Measurements from ENCODE around the gene ITGB4.
A peak's percentile ranks its signal among the peaks of the same experiment; 100 is the strongest.

The ITGB4 gene

GRCh38 chr17:75740631-75741077 lies 19.4 kb downstream of the ITGB4 start:
- TF ChIP-seq, protein P1, sequence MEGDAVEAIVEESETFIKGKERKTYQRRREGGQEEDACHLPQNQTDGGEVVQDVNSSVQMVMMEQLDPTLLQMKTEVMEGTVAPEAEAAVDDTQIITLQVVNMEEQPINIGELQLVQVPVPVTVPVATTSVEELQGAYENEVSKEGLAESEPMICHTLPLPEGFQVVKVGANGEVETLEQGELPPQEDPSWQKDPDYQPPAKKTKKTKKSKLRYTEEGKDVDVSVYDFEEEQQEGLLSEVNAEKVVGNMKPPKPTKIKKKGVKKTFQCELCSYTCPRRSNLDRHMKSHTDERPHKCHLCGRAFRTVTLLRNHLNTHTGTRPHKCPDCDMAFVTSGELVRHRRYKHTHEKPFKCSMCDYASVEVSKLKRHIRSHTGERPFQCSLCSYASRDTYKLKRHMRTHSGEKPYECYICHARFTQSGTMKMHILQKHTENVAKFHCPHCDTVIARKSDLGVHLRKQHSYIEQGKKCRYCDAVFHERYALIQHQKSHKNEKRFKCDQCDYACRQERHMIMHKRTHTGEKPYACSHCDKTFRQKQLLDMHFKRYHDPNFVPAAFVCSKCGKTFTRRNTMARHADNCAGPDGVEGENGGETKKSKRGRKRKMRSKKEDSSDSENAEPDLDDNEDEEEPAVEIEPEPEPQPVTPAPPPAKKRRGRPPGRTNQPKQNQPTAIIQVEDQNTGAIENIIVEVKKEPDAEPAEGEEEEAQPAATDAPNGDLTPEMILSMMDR (IDR thresholded peaks at IDR 0.05; ENCODE audit: insufficient read depth, low read depth, low read length, missing control alignments) = no peak
- no peak overlapping the region for H3K4me3 ChIP-seq (ENCODE audit: low read length)
- no peak for DNase-seq (ENCODE audit: low read depth)

DNA sequence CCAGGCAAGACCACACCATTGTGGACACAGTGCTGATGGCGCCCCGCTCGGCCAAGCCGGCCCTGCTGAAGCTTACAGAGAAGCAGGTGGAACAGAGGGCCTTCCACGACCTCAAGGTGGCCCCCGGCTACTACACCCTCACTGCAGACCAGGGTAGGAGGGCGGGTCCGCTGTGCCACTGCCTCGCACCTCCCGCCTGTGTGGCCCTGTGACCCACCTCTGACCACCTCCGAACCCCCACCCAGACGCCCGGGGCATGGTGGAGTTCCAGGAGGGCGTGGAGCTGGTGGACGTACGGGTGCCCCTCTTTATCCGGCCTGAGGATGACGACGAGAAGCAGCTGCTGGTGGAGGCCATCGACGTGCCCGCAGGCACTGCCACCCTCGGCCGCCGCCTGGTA lies 21.1 kb downstream of the ITGB4 start:
- TF ChIP-seq, protein P1 (IDR thresholded peaks at IDR 0.05; ENCODE audit: insufficient read depth, low read depth, low read length, missing control alignments) = no peak
- no peak for DNase-seq (ENCODE audit: low read depth)
- H3K4me3 ChIP-seq (ENCODE audit: low read length) = no peak overlapping the region

- TF ChIP-seq, protein P1 (IDR thresholded peaks at IDR 0.05; ENCODE audit: insufficient read depth, low read depth, low read length, missing control alignments) = no peak
- no peak overlapping the region for H3K4me3 ChIP-seq (ENCODE audit: low read length)
- no peak for DNase-seq (ENCODE audit: low read depth)
Measured at GRCh38 chr17:75743625-75744206, 22.5 kb downstream of the ITGB4 start.

DNA sequence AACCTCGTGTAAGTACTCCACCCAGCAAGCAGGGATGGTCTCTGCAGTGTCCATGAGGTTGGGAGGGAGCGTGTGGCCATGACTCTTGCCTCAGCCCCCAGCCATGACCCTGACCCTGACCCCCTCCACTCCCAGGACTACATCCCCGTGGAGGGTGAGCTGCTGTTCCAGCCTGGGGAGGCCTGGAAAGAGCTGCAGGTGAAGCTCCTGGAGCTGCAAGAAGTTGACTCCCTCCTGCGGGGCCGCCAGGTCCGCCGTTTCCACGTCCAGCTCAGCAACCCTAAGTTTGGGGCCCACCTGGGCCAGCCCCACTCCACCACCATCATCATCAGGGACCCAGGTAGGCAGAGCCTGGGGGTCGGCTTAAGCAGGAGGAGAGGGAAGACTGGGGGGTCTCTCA lies 27.4 kb downstream of the ITGB4 start:
- TF ChIP-seq, protein P1 (IDR thresholded peaks at IDR 0.05; ENCODE audit: insufficient read depth, low read depth, low read length, missing control alignments) = no peak
- no peak for DNase-seq (ENCODE audit: low read depth)

DNA sequence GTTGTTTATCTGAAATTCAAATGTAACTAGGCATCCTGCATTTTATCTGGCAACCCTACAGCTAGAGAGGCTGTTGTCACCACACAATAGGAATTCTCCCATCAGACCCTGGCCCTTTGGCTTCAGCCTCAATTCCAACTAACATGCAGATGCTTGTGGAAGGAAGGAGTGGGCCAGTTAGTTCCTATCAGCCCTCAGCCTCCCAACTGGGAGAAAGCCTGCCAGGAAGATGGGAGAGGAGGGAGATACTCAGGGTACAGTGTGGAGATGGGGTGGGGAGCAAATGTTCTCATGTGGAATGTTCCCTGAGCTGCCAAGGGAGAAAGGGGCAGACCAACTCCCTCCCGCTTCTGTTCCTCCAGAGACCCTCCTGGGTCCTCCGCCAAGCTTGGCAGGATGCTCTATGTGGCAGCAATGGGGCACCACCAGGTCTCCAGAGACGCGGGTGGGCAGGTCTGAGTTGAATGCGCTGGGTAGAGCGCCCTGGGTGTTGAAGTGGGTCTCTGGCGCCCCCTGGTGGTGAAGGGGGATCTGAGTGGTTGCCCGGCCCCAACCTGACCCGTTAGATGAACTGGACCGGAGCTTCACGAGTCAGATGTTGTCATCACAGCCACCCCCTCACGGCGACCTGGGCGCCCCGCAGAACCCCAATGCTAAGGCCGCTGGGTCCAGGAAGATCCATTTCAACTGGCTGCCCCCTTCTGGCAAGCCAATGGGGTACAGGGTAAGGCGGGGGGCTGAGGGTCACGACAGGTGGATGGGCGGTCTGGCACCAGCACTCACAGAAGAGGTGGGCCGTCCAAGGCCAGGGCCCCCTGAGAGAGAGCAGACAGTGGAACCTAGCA lies 28.5 kb downstream of the ITGB4 start:
- peak; percentile 65 for DNase-seq (ENCODE audit: low read depth)
- TF ChIP-seq, protein P1 (IDR thresholded peaks at IDR 0.05; ENCODE audit: insufficient read depth, low read depth, low read length, missing control alignments) = peak; percentile 77
- H3K4me3 ChIP-seq (ENCODE audit: low read length) = no peak overlapping the region

More for the DNA sequence above, 27.4 kb downstream of the ITGB4 start:
- H3K4me3 ChIP-seq (ENCODE audit: low read length) = no peak overlapping the region

- no peak for DNase-seq (ENCODE audit: low read depth)
- TF ChIP-seq, protein P1 (IDR thresholded peaks at IDR 0.05; ENCODE audit: insufficient read depth, low read depth, low read length, missing control alignments) = no peak
- no peak overlapping the region for H3K4me3 ChIP-seq (ENCODE audit: low read length)
Measured at GRCh38 chr17:75750661-75751423, 29.6 kb downstream of the ITGB4 start.

All from epithelial cell of esophagus (primary cell).